ENCODE measurements around the gene SYT1.

Gene SYT1

GRCh38 chr12:79351251-79351650 is 486.7 kb downstream of the SYT1 start:
- DNase-seq (ENCODE audit: low read depth) = no peak

- no peak for DNase-seq (ENCODE audit: low read depth)
These were observed 491.6 kb downstream of the SYT1 start for GRCh38 chr12:79356216-79356615.

- no peak for DNase-seq (ENCODE audit: low read depth)
These were observed 492.5 kb downstream of the SYT1 start for GRCh38 chr12:79357048-79357447.

DNA sequence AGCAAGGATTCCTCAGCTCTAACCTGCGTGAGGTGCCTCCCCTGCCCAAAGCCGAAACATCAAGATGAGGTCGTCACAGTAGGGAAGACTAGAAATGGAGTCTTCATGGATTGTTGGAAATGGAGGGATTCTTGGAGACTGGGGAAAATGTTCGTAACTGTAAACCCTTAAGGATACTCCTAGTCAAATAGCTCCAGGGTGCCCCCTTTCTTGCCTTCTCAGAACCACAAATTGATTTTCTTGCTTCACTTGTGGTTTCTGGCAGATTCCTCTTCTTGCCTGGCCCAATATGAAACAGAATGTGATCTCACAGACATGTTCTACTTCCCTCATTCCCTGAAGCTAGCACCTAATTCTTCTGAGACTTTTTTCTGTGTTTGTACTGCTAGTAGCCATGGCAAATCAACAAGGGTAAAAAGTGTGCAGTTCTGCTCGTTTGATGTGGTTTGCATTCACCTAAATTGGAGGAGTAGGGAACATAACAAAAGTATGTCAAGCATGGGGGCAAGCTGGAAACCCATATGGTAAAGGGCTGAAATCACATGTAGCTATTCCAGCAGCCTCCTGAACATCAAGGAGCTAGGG is 494.2 kb downstream of the SYT1 start:
- no peak for DNase-seq (ENCODE audit: low read depth)

- DNase-seq (ENCODE audit: low read depth) = no peak
These were observed 495.7 kb downstream of the SYT1 start for GRCh38 chr12:79360286-79360685.

DNA sequence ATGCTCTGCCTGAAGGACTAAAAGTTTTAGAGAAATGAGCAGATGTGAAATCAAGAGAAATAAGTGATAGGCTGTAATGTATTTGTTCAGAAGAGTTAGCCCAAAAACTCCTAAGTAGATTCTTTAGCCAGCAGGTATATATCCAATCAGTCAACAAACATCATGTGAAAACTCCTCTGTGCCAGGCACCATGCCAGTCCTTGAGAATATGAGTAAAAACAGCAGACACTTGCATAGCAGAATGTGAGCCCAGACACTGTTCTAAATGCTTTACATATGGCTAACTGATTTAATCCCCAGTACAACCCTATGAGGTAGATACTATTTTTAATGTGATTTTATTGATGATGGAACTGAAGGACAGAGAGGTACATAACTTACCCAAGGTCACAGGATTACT is 496.4 kb downstream of the SYT1 start:
- DNase-seq (ENCODE audit: low read depth) = no peak

DNA sequence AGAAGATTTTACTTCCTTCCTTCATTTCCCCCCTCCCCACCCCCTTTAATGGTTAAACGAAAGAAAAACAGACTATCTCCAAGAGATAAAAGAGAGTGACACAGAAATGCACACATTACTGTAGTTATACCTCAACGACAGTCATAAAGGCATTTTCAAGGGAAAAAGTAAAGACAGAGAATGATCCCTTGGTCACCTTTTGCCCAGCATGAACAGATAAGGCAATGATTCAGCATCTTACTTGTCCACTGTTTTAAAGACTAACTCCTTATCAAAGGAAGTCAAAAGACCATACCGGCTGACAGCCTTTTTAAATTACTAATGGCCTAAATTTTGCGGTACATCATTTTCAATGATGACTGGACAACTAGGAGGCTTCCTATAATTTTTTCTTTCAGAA is 499.6 kb downstream of the SYT1 start:
- DNase-seq (ENCODE audit: low read depth) = no peak

DNA sequence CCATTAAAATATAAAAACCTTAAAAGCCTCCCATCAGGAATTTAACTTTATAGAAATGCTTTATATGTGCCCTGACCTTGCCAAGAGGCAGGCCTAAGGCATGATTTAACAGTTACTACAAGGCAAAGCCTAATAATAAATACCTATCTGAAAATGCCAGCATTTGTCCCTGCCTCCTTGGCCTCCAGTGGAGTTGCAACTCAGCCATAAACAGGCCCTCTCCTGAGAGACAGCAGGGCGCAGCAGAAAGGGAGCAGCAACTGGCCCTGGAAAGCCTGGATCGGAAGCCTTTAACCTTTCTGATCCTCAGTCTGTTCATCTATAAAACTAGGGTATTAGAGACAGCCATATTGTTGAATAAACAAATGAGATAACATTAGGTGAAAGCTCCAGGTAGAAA is 501.8 kb downstream of the SYT1 start:
- no peak for DNase-seq (ENCODE audit: low read depth)

- no peak for DNase-seq (ENCODE audit: low read depth)
These were observed 502.5 kb downstream of the SYT1 start for GRCh38 chr12:79367032-79367589.

- DNase-seq (ENCODE audit: low read depth) = no peak
These were observed 505.4 kb downstream of the SYT1 start for GRCh38 chr12:79370021-79370420.

DNA sequence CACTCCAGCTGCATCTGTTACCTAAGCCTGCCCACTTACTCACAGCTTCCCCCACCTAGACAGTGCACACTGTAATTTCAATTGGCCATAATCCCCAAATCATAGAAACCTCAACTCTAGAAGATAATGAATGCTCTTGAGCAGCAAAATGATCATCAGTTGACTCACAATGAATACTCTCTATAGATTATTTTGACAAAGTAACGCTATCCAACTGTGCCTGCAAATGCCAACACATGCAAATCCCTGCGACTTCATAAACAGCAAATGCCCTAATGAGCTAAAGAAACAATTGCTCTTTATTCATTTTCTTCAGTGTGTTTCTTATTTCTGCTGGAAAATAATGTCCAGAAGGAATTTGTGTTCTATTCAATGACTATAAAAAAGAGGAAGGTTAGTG is 506.7 kb downstream of the SYT1 start:
- DNase-seq (ENCODE audit: low read depth) = no peak

DNA sequence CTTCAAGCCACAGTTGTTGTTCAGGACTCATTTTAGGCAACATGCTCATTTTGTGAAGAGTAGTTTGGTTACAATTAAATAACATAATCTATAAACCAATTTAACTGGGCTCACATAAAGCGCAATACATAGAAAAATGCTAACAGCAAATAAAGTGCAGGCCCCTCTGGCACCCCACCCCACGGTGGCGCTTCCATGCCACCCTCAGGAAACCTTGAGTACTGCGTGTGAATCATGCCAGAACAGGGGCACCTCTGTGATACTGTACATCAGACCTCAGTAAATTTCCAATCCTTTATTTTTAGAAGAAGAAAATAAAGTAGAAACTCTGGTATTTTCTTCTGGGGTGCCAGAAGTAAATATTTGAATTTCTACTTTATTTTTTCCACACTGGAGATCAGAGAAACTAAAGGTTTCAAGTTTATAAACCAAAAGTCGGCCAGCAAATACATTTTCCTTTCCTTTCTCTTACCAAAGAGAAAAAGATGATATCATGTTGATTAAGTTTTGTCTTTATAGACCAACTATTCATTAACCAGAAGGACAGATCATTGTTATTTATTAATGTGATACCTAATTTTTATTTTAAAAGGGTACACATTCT is 509.4 kb downstream of the SYT1 start:
- no peak for DNase-seq (ENCODE audit: low read depth)

- no peak for DNase-seq (ENCODE audit: low read depth)
These were observed 510.0 kb downstream of the SYT1 start for GRCh38 chr12:79374545-79374944.

DNA sequence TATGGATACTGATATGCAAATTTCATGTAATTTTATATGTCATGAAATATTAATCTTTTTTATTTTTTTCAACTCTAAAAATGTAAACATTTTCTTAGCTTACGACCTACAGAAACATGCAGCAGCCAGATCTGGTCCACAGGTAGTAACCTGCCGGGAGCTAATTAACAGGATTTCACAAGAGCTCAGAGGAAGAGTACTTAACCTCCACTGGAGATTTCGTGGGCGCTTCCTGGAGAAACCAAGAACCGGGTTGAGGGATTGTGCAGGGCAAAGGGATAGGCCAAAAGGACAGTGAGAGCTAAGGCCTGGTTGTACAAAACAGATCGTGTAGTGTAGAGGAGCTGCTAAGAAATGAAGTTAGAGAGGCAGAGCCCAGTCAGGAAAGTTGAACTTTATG is 510.5 kb downstream of the SYT1 start:
- DNase-seq (ENCODE audit: low read depth) = no peak

GRCh38 chr12:79378496-79378895 is 513.9 kb downstream of the SYT1 start:
- DNase-seq (ENCODE audit: low read depth) = no peak

GRCh38 chr12:79380402-79380801 is 515.8 kb downstream of the SYT1 start:
- no peak for DNase-seq (ENCODE audit: low read depth)

- DNase-seq (ENCODE audit: low read depth) = no peak
These were observed 517.0 kb downstream of the SYT1 start for GRCh38 chr12:79381248-79382208.

DNA sequence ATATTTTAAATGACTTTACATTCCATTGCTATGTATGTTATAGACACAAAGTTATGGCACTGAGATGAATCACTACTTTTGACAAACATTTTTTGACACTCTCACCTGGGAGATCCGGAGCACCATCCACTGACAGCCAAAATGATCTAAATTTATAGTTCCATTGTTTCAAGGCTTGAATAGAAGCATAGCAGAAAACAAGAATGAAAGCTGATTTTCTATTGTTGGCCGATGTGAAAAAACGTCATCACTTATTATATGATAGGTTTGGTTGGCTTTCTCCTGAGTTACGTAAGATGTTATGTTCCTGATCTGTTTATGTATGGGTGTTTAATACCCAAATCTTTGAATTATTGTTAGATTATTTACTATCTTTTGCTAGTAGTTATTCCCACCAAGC is 520.0 kb downstream of the SYT1 start:
- no peak for DNase-seq (ENCODE audit: low read depth)

DNA sequence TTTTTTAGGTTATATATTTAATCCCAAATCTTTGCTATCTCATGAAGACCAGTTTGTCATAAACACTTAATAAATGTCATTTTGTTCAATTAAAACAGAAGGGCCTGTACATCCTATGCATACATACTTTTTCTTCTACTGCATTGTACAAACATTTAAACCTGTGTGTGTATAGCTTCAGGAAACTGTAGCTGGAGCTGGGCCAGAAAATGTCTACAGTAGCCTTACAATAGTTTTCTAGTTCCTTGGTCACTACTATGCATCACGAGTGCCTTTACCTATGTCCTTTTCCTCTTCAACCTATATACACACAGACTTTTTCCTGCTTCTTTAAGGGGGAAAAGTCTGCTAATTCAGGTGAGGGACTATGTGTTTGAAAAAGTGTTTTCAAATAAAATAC is 523.4 kb downstream of the SYT1 start:
- DNase-seq (ENCODE audit: low read depth) = no peak

DNA sequence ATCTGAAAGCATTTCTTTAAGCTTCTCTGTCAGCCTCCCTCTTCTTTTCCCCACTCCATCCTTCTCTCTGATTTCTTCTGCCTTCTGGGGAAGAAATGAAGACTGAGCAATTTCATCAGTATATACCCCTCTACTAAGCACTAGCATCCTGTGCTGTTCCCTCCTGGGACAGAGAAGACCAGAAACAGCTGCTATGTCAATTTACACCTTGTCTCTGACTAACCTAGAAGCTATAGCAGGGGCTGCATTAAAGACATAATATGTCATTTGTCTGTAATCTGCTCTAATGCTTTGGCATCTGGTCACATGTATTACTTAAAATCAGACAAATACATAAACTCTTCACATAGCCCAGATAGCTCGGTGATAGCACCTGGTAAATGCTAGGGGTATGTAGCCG is 529.3 kb downstream of the SYT1 start:
- no peak for DNase-seq (ENCODE audit: low read depth)

- DNase-seq (ENCODE audit: low read depth) = no peak
These were observed 533.0 kb downstream of the SYT1 start for GRCh38 chr12:79397609-79398008.

GRCh38 chr12:79400481-79400880 is 535.9 kb downstream of the SYT1 start:
- no peak for DNase-seq (ENCODE audit: low read depth)

DNA sequence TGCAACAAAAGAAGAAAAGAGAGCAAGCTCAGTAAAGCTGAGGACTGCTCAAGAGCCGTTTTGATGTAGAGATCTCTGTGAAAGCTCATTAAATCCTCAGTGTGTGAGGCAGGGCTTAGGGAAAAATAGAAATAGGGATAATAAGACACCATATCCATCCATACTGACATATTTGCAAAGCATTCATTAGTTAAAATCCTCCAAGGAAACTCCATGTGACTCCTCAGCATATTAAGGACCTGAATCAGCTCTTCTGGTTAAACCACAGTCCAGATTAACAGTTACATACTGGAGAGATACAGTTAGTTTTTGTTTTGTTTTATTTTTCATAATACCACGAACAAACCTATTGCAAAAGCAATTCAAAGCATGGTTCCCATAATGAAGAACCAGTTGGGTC is 538.0 kb downstream of the SYT1 start:
- no peak for DNase-seq (ENCODE audit: low read depth)

All from non-pigmented ciliary epithelial cell (primary cell).